Measurements from ENCODE around the gene MFN1.
A peak's percentile ranks its signal among the peaks of the same experiment; 100 is the strongest.

MFN1 gene

GRCh38 chr3:179428876-179429548 lies 81.5 kb downstream of the MFN1 start:
- no peak for DNase-seq (ENCODE audit: insufficient read length, low spot score)
- peak; percentile 60 for FAIRE-seq
- TF ChIP-seq POLR2A (IDR thresholded peaks at IDR 0.05; ENCODE audit: low read depth, low read length): no peak

- no peak for TF ChIP-seq POLR2A (IDR thresholded peaks at IDR 0.05; ENCODE audit: low read depth, low read length)
- FAIRE-seq (peak; percentile 68), DNase-seq (ENCODE audit: insufficient read length, low spot score) (no peak)
Observed at GRCh38 chr3:179430277-179430870, 82.9 kb downstream of the MFN1 start.

DNA sequence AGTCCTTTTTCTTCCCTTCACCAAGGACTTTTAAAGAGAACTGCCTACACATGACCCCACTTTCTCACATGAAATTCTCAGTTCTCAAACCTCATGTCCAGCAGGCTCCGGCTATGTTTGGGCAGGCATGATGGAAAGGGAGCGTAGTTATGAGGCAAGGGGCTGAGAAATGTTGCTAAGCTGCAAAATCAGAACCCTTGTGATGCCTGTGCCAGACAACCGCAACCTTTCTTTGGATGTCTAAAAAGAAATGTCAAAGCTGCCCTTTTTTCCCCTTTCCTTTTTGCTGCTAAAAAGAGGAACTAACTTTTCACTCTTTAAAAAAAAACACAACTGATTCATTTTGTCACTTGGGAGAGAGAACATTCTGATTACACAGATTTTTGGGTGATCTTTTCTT lies 84.5 kb downstream of the MFN1 start:
- FAIRE-seq: no peak
- TF ChIP-seq POLR2A (IDR thresholded peaks at IDR 0.05; ENCODE audit: low read depth, low read length): no peak
- DNase-seq (ENCODE audit: insufficient read length, low spot score): no peak

- no peak for DNase-seq (ENCODE audit: insufficient read length, low spot score)
- TF ChIP-seq POLR2A (IDR thresholded peaks at IDR 0.05; ENCODE audit: low read depth, low read length): no peak
- FAIRE-seq: no peak
Observed at GRCh38 chr3:179432451-179432850, 84.9 kb downstream of the MFN1 start.

GRCh38 chr3:179436517-179436916 lies 89.0 kb downstream of the MFN1 start:
- FAIRE-seq (peak; percentile 83), DNase-seq (ENCODE audit: insufficient read length, low spot score) (no peak)
- no peak for TF ChIP-seq POLR2A (IDR thresholded peaks at IDR 0.05; ENCODE audit: low read depth, low read length)

DNA sequence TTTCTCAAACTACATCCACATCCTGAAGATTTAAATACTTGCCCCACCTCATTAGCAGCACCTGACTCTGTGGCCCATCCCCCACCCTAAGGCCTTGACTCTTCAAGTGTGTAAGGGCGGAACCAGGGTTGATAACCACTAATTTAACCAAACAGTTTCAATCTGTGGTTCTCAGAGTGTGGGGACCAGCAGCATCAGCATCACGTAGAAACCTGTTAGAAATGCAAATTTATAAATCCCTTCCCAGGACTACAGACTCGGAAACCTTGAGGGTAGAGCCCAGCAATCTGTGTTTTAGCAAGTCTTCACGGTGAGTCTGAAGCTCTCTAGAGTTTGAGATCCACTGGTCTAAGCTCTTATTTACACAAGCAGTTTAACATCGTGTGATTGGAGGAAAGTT lies 91.3 kb downstream of the MFN1 start:
- DNase-seq (ENCODE audit: insufficient read length, low spot score) (no peak), FAIRE-seq (peak; percentile 84)
- TF ChIP-seq POLR2A (IDR thresholded peaks at IDR 0.05; ENCODE audit: low read depth, low read length): no peak

Data from H54 (cell line).